GM20431 (cell line): Measurements from ENCODE around the gene CDH24.

Experiments used
- in situ Hi-C: fragments of 300-500 bp; cut with MseI, MboI; formaldehyde crosslinking; loops from one replicate; pipeline ENCODE4 v1.15.0; 2020; ENCODE audit warnings: low sequenced_read_pairs; ENCODE audit not compliant: unreplicated experiment

Gene CDH24, protein sequence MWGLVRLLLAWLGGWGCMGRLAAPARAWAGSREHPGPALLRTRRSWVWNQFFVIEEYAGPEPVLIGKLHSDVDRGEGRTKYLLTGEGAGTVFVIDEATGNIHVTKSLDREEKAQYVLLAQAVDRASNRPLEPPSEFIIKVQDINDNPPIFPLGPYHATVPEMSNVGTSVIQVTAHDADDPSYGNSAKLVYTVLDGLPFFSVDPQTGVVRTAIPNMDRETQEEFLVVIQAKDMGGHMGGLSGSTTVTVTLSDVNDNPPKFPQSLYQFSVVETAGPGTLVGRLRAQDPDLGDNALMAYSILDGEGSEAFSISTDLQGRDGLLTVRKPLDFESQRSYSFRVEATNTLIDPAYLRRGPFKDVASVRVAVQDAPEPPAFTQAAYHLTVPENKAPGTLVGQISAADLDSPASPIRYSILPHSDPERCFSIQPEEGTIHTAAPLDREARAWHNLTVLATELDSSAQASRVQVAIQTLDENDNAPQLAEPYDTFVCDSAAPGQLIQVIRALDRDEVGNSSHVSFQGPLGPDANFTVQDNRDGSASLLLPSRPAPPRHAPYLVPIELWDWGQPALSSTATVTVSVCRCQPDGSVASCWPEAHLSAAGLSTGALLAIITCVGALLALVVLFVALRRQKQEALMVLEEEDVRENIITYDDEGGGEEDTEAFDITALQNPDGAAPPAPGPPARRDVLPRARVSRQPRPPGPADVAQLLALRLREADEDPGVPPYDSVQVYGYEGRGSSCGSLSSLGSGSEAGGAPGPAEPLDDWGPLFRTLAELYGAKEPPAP

DNA sequence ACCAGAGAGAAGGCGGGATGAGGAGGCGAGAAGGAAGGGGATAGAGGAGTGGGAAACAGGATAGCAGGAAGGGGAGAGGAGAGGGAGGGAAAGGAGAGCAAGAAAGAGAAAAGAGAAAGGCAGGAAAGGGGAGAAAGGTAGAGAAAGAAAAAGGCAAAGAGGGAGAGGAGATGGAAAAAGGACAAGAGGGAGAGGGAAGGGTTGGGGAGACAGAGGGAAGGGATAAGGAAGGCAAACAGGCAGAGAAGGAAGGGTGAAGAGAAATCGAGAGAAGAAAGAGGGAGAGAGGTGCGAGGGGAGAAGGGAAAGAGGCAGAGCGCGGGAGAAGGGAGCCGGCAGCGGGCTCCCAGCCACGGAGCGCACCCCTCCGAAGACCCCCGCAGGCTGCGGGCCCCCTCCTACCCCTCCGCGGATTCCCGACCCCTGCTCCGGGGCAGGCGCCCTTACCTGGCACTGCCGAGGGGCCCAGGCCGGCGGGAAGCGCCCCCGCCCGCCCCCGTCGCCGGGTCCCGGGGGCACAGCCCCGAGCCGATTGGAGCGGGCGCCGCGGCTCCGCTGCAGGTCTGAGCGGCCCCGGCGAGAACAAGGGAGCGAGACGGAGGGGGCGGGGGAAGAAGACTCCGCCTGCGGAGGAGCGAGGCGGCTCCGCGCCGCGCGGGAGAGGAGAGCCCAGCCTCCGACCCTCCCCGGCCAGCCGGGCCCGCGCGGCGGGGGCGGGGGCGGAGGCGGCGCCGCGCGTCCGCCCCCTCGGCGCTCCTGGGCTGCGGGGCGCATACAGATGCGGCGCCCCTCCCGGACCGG, at the start of gene CDH24:
CDH24 (minus strand) TSS at position 565 of the 801 bp plus-strand sequence. CDS start 1,787 bp downstream, outside the sequence.
- in situ Hi-C loops: loop anchor here (10.0 kb wide), 1 partner anchor 62 kb away; no protein-coding TSS in a partner anchor

GRCh38 chr14:23106747-23107045, 49.4 kb upstream of the CDH24 start:
- in situ Hi-C loops: no loop called here

- in situ Hi-C loops: no loop called here
These were observed 48.1 kb upstream of the CDH24 start for GRCh38 chr14:23105348-23105824.

- in situ Hi-C loops: no loop called here
These were observed 47.4 kb upstream of the CDH24 start, which contains the start of gene CIROP for GRCh38 chr14:23104591-23105347. TSS of gene CIROP (minus strand) at chr14:23104989. CDS start at chr14:23104920, 69 bp downstream.

GRCh38 chr14:23104070-23104590, 46.8 kb upstream of the CDH24 start:
- in situ Hi-C loops: no loop called here

- in situ Hi-C loops: no loop called here
These were observed 46.3 kb upstream of the CDH24 start for GRCh38 chr14:23103581-23103980.

DNA sequence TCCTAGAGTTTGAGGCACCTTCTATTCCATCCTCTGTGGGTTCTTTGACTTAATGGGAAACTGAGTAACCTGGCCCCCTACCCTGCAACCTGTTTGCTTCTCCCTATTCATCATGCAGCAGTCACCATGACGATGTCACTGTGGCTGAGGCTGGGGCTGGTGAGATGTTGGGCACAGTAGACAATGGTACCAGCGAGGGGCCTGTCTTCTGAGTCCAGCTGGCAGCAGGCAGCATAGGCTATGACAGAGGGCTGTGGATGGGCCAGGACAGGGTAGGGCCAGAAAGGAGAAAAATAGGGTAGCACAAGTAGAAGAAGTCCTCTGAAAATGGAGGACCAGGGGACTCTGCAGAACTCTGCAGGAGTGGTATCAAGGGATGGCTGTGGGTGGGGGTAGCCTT, 45.5 kb upstream of the CDH24 start:
- in situ Hi-C loops: no loop called here

GRCh38 chr14:23101986-23102625, 44.8 kb upstream of the CDH24 start:
- in situ Hi-C loops: no loop called here

- in situ Hi-C loops: no loop called here
These were observed 44.1 kb upstream of the CDH24 start for GRCh38 chr14:23101213-23101970.

DNA sequence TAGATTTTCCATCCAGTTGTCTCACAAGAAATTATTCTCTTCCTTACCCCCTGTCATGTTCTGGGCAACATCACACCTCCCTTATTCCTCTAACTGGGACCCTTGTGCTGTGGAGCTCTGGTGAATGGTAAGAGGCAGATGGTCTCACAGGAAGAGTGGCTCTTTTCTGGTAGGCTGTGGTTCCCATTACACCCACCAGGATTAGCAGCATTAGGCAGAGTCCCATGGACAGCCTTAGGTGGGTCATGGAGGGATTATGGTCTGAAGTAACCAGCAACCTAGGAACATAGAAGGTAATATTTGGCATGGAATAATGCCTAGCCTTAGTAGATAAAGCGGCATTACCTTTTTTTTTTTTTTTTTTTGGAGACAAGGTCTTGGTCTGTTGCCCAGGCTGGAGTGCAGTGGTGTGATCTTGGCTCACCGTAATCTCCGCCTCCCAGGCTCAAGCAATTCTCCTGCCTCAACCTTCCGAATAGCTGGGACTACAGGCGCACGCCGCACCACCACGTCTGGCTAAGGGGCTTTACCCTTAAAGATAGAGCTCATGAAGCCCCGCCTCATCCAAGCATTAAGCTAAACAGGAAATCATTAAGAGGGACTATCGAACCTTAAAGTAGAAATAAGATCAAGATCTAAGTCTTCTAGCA, 42.0 kb upstream of the CDH24 start:
- in situ Hi-C loops: no loop called here

DNA sequence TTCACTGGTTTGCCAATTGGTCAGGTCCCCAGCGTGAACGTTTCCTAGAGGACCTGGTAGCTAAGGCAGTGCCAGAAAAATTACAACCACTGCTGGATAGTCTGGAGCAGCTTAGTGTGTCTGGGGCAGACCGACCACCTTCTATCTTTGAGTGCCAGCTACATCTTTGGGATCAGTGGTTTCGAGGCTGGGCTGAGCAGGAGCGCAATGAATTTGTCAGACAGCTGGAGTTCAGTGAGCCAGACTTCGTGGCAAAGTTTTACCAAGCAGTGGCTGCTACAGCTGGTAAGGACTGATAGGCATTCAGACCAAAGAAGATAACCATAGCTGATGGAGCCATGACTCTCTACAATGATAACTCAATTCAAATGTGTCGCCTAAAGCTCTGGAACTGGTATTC, 40.5 kb upstream of the CDH24 start:
- in situ Hi-C loops: no loop called here

GRCh38 chr14:23095196-23096108, 38.1 kb upstream of the CDH24 start, which contains the start of gene C14orf119:
TSS of gene C14orf119 (plus strand) at chr14:23095505. CDS start at chr14:23097659, 2,154 bp downstream.
- in situ Hi-C loops: no loop called here

DNA sequence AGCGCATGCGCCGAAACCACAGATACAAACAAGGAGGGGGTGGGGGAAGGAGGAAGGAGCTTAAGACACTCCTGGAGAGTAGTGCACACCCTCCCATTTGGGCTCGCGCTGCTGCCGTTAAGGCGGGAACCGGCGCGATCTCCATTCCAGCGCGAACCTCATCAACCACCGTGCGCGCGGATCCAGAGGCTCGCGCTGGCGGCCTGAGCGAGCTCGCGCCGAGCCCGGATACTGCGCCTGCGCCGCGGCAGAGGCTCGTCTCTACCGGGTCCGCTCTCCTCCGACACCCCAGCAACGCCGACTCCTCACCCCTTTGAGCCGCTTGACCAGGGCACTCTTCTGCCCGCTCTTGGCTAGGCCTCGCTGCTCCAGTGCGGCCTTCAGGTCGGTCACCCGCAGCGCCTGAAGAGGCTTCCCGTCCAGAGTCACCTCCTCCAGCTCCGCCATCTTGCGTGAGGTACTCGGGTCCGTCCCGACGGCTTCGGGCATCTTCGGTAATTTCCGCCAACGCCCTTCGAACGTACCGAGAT, 37.4 kb upstream of the CDH24 start, which contains the start of gene ACIN1:
ACIN1 (minus strand) TSS at position 471 of the 530 bp plus-strand sequence; CDS start at position 447, 24 bp downstream.
- in situ Hi-C loops: no loop called here

GRCh38 chr14:23093991-23094665, 36.8 kb upstream of the CDH24 start:
- in situ Hi-C loops: no loop called here

DNA sequence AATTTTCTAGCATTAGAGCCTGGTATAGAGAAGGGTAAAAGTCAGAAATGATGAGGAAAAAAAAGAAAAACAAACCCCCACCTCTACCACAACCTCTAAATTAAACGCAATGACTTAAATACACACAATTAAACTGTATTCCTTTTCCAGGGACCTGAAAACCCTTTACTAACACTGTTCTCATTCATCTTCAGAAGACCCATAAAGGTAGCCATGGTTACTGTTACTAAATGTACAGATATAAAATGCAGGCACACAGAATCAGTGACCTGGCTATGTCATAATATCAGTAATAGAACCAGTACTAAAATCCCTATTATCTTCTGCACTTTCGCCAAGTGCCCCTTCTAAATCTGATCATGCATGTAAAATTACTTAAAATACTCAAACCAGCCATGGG, 36.2 kb upstream of the CDH24 start:
- in situ Hi-C loops: no loop called here

- in situ Hi-C loops: no loop called here
These were observed 35.8 kb upstream of the CDH24 start for GRCh38 chr14:23093104-23093503.
